ENCODE data around the gene ST7.
"Not testable (repeated sequence)": the region's sequence is repeated elsewhere in the genome, so short reads cannot be mapped to it uniquely, and the experiment has no call there.

GRCh38 chr7:117245703-117246102, 292.4 kb downstream of the ST7 start:
- not testable (repeated sequence) for TF ChIP-seq CTCF (conservative IDR thresholded peaks at IDR 0.05 in 1 of 2, IDR thresholded peaks at IDR 0.05 in 1 of 2; ENCODE audit: low read depth in 1 of 2, low read length in 2 of 2); EZH2 (IDR thresholded peaks at IDR 0.05; ENCODE audit: low read length, missing control alignments)

Data from fibroblast of lung (primary cell).